C4-2B (cell line): Measurements from ENCODE around the gene PRUNE1.

Experiments
- CTCF ChIP-seq: fragments of 450-650 bp; conservative IDR thresholded peaks from 2 replicates; pipeline ENCODE4 v1.5.1; 2017; ENCODE audit warnings: mild to moderate bottlenecking
- ZFX ChIP-seq: fragments of 450-650 bp; IDR thresholded peaks from 2 replicates; pipeline ENCODE4 v1.6.1; 2017

GRCh38 chr1:151011154-151011850 is 3.1 kb downstream of the PRUNE1 start:
- no peak for TF ChIP-seq CTCF
- TF ChIP-seq ZFX, result no peak
